ENCODE results near the gene GGTLC1.

The GGTLC1 gene

DNA sequence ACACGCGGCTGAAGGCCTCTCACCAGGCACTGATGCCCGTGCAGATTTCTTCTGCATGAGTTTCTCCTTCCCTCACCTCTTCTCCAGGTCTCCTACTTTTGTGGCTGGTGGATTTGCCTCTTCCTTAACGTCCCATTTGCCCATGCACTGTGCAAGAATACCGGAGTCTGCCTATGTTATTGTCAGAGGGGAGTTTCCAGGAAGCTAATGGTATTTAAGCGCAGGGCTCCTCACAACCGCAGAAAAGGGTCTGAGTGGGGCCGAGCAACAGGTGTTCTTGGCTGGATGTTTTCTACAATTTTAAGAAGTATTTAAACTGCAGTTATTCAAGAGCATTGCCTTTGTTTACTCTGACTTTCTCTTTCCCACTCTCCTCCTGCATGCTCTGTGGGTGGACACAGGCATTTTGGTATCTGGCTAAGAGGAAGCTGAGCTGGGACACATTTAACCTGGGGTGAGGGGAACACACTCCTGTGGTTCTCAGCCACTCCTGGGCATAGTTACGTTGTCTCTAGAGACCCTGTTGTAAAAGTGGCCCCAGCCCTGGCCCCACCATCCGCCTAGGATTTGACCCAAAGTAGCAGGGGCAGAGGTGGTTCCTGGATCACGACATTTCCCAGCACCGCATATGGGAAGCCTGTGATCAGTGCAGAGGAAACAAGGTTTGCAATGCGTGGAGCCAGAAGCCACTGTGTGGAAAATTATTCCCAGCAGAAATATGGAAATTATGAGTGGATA is 34.4 kb downstream of the GGTLC1 start:
- TF ChIP-seq EZH2 (IDR thresholded peaks at IDR 0.05; ENCODE audit: borderline replicate concordance, low read depth, low read length, severe bottlenecking) = no peak
- TF ChIP-seq, protein P1, sequence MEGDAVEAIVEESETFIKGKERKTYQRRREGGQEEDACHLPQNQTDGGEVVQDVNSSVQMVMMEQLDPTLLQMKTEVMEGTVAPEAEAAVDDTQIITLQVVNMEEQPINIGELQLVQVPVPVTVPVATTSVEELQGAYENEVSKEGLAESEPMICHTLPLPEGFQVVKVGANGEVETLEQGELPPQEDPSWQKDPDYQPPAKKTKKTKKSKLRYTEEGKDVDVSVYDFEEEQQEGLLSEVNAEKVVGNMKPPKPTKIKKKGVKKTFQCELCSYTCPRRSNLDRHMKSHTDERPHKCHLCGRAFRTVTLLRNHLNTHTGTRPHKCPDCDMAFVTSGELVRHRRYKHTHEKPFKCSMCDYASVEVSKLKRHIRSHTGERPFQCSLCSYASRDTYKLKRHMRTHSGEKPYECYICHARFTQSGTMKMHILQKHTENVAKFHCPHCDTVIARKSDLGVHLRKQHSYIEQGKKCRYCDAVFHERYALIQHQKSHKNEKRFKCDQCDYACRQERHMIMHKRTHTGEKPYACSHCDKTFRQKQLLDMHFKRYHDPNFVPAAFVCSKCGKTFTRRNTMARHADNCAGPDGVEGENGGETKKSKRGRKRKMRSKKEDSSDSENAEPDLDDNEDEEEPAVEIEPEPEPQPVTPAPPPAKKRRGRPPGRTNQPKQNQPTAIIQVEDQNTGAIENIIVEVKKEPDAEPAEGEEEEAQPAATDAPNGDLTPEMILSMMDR (IDR thresholded peaks at IDR 0.05; ENCODE audit: borderline replicate concordance, extremely low read depth, low read length, poor library complexity, severe bottlenecking) = no peak
- H3K4me2 ChIP-seq (ENCODE audit: insufficient read depth, low read length) = no peak overlapping the region
- H3K9ac ChIP-seq (ENCODE audit: low read depth, low read length) = no peak overlapping the region
- no peak overlapping the region for H2AFZ ChIP-seq (ENCODE audit: low read depth, low read length)
- ATAC-seq (ENCODE audit: insufficient read depth, low read depth) (peak; percentile 33; the same call in 1 of the 3 replicates), DNase-seq (no peak)
- no peaks in the 10 kb centered on the region for H3K36me3 ChIP-seq (ENCODE audit: insufficient read depth, low read length)
- no peak overlapping the region for H3K27ac ChIP-seq (ENCODE audit: low read length)
- no peaks in the 10 kb centered on the region for H3K27me3 ChIP-seq (ENCODE audit: insufficient read depth, low read length, poor library complexity)
- no peaks in the 10 kb centered on the region for H3K79me2 ChIP-seq (ENCODE audit: insufficient read depth, low read length)
- no peaks in the 10 kb centered on the region for H3K9me3 ChIP-seq (ENCODE audit: insufficient read depth, low read length, severe bottlenecking)
- no peak overlapping the region for H3K4me3 ChIP-seq (ENCODE audit: low read depth in 1 of 2, low read length in 2 of 2)
- H4K20me1 ChIP-seq (ENCODE audit: insufficient read depth, low read length) = no peaks in the 10 kb centered on the region
- no peaks in the 10 kb centered on the region for H3K4me1 ChIP-seq (ENCODE audit: insufficient read depth, low read length)

DNA sequence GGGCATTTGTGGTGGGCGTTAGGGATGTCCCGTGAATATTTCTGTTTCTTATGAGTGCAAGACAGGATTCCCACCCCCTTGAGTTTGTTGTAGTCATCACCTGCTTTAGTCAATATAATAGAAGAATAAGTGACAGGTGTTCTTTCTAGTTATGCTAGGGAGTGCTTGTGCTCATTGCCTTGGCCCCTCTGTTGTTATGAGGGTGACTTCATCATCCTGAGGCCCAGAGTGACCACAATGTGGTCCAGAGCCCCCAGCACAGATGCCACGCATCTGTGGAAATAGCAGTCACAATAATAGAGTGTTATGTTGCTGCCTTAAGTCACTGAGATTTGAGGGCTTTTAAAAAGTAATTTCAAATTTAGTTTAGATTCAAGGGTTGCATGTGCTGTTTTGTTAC is 42.4 kb downstream of the GGTLC1 start:
- no peak for DNase-seq
- no peak overlapping the region for H2AFZ ChIP-seq (ENCODE audit: low read depth, low read length)
- H3K79me2 ChIP-seq (ENCODE audit: insufficient read depth, low read length) = no peaks in the 10 kb centered on the region
- no peaks in the 10 kb centered on the region for H4K20me1 ChIP-seq (ENCODE audit: insufficient read depth, low read length)
- H3K4me1 ChIP-seq (ENCODE audit: insufficient read depth, low read length) = no peaks in the 10 kb centered on the region
- no peak overlapping the region for H3K27ac ChIP-seq (ENCODE audit: low read length)
- H3K36me3 ChIP-seq (ENCODE audit: insufficient read depth, low read length) = no peaks in the 10 kb centered on the region
- no peak overlapping the region for H3K4me3 ChIP-seq (ENCODE audit: low read depth in 1 of 2, low read length in 2 of 2)
- no peak for TF ChIP-seq EZH2 (IDR thresholded peaks at IDR 0.05; ENCODE audit: borderline replicate concordance, low read depth, low read length, severe bottlenecking)
- TF ChIP-seq, protein P1 (IDR thresholded peaks at IDR 0.05; ENCODE audit: borderline replicate concordance, extremely low read depth, low read length, poor library complexity, severe bottlenecking) = no peak
- no peak for ATAC-seq (ENCODE audit: insufficient read depth, low read depth)
- H3K4me2 ChIP-seq (ENCODE audit: insufficient read depth, low read length) = no peak overlapping the region
- H3K27me3 ChIP-seq (ENCODE audit: insufficient read depth, low read length, poor library complexity) = no peaks in the 10 kb centered on the region
- H3K9me3 ChIP-seq (ENCODE audit: insufficient read depth, low read length, severe bottlenecking) = no peaks in the 10 kb centered on the region
- H3K9ac ChIP-seq (ENCODE audit: low read depth, low read length) = no peak overlapping the region

DNA sequence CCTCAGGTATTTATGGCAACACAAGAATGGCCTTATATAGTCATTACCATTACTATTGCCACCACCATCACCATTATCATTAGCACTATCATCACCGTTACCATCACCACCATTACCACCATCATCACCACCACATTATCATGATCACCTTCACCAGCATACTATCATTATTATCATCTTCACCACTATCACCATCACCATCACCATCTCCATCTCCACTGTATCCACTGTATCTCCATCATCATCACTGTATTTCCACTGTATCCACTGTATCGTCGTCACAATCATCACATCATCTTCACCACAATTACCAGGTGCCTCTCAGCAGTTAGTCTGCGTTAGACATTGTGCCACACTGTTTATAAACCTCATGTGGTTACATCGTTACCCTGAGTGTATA is 45.3 kb downstream of the GGTLC1 start:
- Histone ChIP-seq H3K36me3 (ENCODE audit: insufficient read depth, low read length) (no peaks in the 10 kb centered on the region), H4K20me1 (ENCODE audit: insufficient read depth, low read length) (no peaks in the 10 kb centered on the region), H2AFZ (ENCODE audit: low read depth, low read length) (no peak overlapping the region), H3K9me3 (ENCODE audit: insufficient read depth, low read length, severe bottlenecking) (peaks cover 11% of the 10 kb centered on the region), H3K27ac (ENCODE audit: low read length) (no peak overlapping the region), H3K9ac (ENCODE audit: low read depth, low read length) (no peak overlapping the region), H3K27me3 (ENCODE audit: insufficient read depth, low read length, poor library complexity) (no peaks in the 10 kb centered on the region), H3K79me2 (ENCODE audit: insufficient read depth, low read length) (no peaks in the 10 kb centered on the region), H3K4me3 (ENCODE audit: low read depth in 1 of 2, low read length in 2 of 2) (no peak overlapping the region), H3K4me1 (ENCODE audit: insufficient read depth, low read length) (no peaks in the 10 kb centered on the region), H3K4me2 (ENCODE audit: insufficient read depth, low read length) (no peak overlapping the region)
- TF ChIP-seq, protein P1 (IDR thresholded peaks at IDR 0.05; ENCODE audit: borderline replicate concordance, extremely low read depth, low read length, poor library complexity, severe bottlenecking) = no peak
- no peak for TF ChIP-seq EZH2 (IDR thresholded peaks at IDR 0.05; ENCODE audit: borderline replicate concordance, low read depth, low read length, severe bottlenecking)
- no peak for ATAC-seq (ENCODE audit: insufficient read depth, low read depth)
- DNase-seq = no peak
